ENCODE data around the gene NPR1.

Gene NPR1

DNA sequence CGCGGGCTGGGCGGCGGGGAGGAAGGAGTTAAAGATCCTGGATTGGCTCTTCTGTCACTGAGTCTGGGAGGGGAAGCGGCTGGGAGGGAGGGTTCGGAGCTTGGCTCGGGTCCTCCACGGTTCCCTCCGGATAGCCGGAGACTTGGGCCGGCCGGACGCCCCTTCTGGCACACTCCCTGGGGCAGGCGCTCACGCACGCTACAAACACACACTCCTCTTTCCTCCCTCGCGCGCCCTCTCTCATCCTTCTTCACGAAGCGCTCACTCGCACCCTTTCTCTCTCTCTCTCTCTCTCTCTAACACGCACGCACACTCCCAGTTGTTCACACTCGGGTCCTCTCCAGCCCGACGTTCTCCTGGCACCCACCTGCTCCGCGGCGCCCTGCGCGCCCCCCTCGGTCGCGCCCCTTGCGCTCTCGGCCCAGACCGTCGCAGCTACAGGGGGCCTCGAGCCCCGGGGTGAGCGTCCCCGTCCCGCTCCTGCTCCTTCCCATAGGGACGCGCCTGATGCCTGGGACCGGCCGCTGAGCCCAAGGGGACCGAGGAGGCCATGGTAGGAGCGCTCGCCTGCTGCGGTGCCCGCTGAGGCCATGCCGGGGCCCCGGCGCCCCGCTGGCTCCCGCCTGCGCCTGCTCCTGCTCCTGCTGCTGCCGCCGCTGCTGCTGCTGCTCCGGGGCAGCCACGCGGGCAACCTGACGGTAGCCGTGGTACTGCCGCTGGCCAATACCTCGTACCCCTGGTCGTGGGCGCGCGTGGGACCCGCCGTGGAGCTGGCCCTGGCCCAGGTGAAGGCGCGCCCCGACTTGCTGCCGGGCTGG, at the start of gene NPR1:
NPR1 (plus strand) TSS at position 170 of the 818 bp plus-strand sequence; CDS start at position 591, 421 bp downstream.
- H3K4me3 ChIP-seq (ENCODE audit: control insufficient read depth, low read depth, low read length): peak within 1 kb of the TSS; percentile 40
- TF ChIP-seq, protein P1, sequence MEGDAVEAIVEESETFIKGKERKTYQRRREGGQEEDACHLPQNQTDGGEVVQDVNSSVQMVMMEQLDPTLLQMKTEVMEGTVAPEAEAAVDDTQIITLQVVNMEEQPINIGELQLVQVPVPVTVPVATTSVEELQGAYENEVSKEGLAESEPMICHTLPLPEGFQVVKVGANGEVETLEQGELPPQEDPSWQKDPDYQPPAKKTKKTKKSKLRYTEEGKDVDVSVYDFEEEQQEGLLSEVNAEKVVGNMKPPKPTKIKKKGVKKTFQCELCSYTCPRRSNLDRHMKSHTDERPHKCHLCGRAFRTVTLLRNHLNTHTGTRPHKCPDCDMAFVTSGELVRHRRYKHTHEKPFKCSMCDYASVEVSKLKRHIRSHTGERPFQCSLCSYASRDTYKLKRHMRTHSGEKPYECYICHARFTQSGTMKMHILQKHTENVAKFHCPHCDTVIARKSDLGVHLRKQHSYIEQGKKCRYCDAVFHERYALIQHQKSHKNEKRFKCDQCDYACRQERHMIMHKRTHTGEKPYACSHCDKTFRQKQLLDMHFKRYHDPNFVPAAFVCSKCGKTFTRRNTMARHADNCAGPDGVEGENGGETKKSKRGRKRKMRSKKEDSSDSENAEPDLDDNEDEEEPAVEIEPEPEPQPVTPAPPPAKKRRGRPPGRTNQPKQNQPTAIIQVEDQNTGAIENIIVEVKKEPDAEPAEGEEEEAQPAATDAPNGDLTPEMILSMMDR (conservative IDR thresholded peaks at IDR 0.05; ENCODE audit: control insufficient read depth, insufficient read depth, low read depth, low read length): no peak
- DNase-seq (ENCODE audit: low read depth): peak; percentile 33

DNA sequence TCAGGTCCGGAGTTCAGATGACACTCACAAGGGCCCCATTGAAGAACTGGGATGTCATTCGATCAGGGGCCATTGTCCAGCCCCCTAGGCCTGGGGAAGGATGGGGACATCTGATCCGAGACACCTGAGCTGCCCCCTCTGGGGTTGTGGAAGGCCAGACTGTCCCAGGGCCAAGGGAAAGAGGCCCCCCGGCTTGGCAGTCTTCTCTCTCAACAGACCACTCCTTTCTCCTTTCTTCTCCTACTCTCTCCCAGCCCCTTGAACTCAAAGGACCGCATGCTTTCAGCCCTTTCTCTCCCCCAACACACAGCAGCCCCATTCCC, 49.2 kb upstream of the NPR1 start:
- no peak for DNase-seq (ENCODE audit: low read depth)
- TF ChIP-seq, protein P1 (conservative IDR thresholded peaks at IDR 0.05; ENCODE audit: control insufficient read depth, insufficient read depth, low read depth, low read length): no peak
- H3K4me3 ChIP-seq (ENCODE audit: control insufficient read depth, low read depth, low read length): no peak overlapping the region

DNA sequence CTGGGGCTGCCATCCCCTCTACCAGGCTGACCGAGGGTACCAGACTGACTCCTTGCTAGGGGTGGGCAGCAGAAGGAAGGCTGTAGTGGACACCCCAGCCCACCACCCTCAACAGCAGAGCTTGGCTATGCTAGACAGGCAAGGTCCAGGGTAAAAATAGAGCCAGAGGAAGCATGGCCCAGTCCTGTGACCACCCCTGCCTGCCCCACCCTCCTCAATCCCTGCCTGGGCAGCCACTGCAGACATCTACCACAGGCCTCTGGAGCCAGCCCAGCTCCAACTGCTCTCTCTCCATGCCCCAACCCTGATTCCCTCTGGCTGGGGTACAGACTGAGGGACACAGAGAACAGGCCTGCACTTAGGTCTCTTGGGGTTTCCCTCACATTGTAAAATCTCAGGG, 48.5 kb upstream of the NPR1 start:
- H3K4me3 ChIP-seq (ENCODE audit: control insufficient read depth, low read depth, low read length): no peak overlapping the region
- DNase-seq (ENCODE audit: low read depth): no peak
- TF ChIP-seq, protein P1 (conservative IDR thresholded peaks at IDR 0.05; ENCODE audit: control insufficient read depth, insufficient read depth, low read depth, low read length): no peak

DNA sequence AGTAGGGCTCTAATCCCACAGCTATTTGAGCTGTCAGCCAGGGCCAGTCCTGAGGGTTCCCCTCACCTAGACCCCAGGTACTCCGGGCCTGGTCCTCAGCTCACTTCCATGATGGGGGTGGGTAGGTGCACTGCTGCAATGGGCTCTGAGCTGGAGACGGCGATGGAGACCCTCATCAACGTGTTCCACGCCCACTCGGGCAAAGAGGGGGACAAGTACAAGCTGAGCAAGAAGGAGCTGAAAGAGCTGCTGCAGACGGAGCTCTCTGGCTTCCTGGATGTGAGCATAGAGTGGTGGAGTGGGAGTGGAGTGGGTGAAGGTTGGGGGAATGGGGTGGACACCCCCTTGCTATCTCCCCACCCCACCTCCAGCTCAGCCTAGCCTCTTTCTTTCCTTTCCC, 48.1 kb upstream of the NPR1 start:
- no peak overlapping the region for H3K4me3 ChIP-seq (ENCODE audit: control insufficient read depth, low read depth, low read length)

DNA sequence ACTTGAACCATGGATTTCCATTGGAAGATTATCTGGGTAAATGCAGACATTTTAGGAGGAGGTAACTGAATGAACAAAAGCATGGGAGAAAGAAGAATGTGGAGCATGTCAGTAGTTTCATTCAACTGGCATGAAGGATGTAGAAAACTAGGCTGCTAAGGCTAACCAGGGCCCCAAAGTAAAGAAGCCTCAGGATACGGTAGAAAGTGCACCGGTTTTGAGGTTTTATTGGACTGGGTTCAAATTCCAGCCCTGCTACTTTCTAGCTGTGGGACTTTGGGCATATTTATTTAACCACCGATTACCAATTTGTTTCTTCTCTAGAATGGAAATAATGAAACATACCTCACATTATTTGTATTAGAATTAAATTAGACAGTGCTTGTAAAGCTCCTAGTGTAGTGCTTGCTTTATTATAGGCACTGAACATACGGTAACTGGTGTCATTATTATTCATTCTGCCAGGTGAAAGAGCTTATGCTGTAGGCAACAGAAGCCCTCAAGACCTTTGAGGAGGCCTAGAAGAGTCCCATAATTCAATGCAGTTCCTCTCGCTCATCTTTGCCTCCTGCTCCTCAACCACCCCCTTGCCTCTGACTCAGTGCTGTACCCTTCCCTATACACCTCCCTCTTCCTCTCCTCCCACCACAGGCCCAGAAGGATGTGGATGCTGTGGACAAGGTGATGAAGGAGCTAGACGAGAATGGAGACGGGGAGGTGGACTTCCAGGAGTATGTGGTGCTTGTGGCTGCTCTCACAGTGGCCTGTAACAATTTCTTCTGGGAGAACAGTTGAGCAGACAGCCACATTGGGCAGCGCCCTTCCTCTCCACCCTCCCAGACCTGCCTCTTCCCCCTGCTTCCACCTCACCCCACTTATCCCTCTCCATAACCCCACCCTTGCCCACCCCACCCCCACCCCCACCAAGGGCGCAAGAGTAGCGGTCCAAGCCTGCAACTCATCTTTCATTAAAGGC, 47.2 kb upstream of the NPR1 start:
- TF ChIP-seq, protein P1 (conservative IDR thresholded peaks at IDR 0.05; ENCODE audit: control insufficient read depth, insufficient read depth, low read depth, low read length): no peak
- no peak for DNase-seq (ENCODE audit: low read depth)
- no peak overlapping the region for H3K4me3 ChIP-seq (ENCODE audit: control insufficient read depth, low read depth, low read length)

More for the DNA sequence above, 48.1 kb upstream of the NPR1 start:
- DNase-seq (ENCODE audit: low read depth): no peak
- TF ChIP-seq, protein P1 (conservative IDR thresholded peaks at IDR 0.05; ENCODE audit: control insufficient read depth, insufficient read depth, low read depth, low read length): no peak

DNA sequence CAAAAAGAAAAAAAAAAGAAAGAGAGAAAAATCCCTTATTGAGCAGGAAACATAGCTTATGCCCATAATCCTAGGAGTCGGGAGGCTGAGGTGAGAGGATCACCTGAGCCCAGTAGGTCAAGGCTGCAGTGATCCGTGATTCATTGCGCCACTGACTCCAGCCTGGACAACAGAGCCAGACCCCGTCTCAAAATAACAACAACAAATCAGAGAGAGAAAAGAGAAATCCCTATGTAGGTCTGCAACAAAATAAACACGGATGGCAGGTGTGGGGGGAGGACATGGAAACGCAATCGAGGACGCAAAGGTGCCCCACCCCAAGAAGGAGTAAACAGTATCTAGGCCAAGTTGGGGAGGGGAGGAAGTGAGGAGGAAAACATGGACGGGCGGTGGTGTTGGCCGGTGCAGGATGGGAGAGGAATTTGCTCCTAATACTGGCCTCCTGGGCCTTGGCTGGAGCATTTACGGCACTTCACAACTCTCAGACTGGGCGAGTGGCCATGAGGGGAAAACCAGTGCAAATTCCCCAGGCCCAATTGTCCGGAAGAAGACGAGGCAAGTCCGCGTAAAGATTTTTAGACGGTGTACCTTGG, 45.2 kb upstream of the NPR1 start:
- TF ChIP-seq, protein P1 (conservative IDR thresholded peaks at IDR 0.05; ENCODE audit: control insufficient read depth, insufficient read depth, low read depth, low read length): no peak
- DNase-seq (ENCODE audit: low read depth): no peak
- peak overlapping the region; percentile 99 for H3K4me3 ChIP-seq (ENCODE audit: control insufficient read depth, low read depth, low read length)

Data from fibroblast of mammary gland (primary cell).